Mucosa of gallbladder (tissue), 1 donor: ENCODE results near the gene CNKSR3. TPM values are rescaled to one million over a fixed set of nuclear protein-coding genes. Genes with fewer than 3 reads are reported as not detected.
"Not testable (repeated sequence)": the region's sequence is repeated elsewhere in the genome, so short reads cannot be mapped to it uniquely, and the experiment has no call there.

Experiments
- DNase-seq: peaks from one replicate; pipeline ENCODE4 v3.0.0-alpha.2; 2020; ENCODE audit warnings: low spot score
- total RNA-seq: library from RNA; stranded (reverse); gene quantifications from one replicate; pipeline ENCODE4 v1.2.1, GENCODE V29; 2021
- donor health status: DM: no; HTN: no; CAD: no.

CNKSR3 gene
- total RNA-seq, 1 donor from 2014 or later = 39.0 TPM

GRCh38 chr6:154528310-154528915, 17.9 kb upstream of the CNKSR3 start:
- no peak for DNase-seq

- DNase-seq = no peak
Observed at GRCh38 chr6:154526996-154527395, 16.5 kb upstream of the CNKSR3 start.

- no peak for DNase-seq
Observed at GRCh38 chr6:154522576-154522975, 12.1 kb upstream of the CNKSR3 start.

- DNase-seq = no peak
Observed at GRCh38 chr6:154521412-154521811, 10.9 kb upstream of the CNKSR3 start.

- no peak for DNase-seq
Observed at GRCh38 chr6:154520280-154520679, 9.8 kb upstream of the CNKSR3 start.

GRCh38 chr6:154518396-154518795, 7.9 kb upstream of the CNKSR3 start:
- no peak for DNase-seq

GRCh38 chr6:154516276-154516675, 5.8 kb upstream of the CNKSR3 start:
- DNase-seq = no peak

- no peak for DNase-seq
Observed at GRCh38 chr6:154515826-154516225, 5.3 kb upstream of the CNKSR3 start.

GRCh38 chr6:154515076-154515475, 4.6 kb upstream of the CNKSR3 start:
- DNase-seq = not testable (repeated sequence)

- no peak for DNase-seq
Observed at GRCh38 chr6:154514481-154514880, 4.0 kb upstream of the CNKSR3 start.

- DNase-seq = no peak
Observed at GRCh38 chr6:154513601-154514320, 3.3 kb upstream of the CNKSR3 start.

- DNase-seq = no peak
Observed at GRCh38 chr6:154512201-154512600, 1.7 kb upstream of the CNKSR3 start.

GRCh38 chr6:154511791-154512190, 1.3 kb upstream of the CNKSR3 start:
- no peak for DNase-seq

- peak; percentile 15 for DNase-seq
Observed at GRCh38 chr6:154509421-154510143, 903 bp downstream of the CNKSR3 start.

GRCh38 chr6:154508573-154509375, 1.7 kb downstream of the CNKSR3 start:
- DNase-seq = peak; percentile 37

GRCh38 chr6:154506991-154507898, 3.2 kb downstream of the CNKSR3 start:
- no peak for DNase-seq

GRCh38 chr6:154506582-154506981, 3.9 kb downstream of the CNKSR3 start:
- no peak for DNase-seq

- DNase-seq = no peak
Observed at GRCh38 chr6:154506108-154506507, 4.4 kb downstream of the CNKSR3 start.

GRCh38 chr6:154504865-154505449, 5.5 kb downstream of the CNKSR3 start:
- DNase-seq = no peak

GRCh38 chr6:154504102-154504501, 6.4 kb downstream of the CNKSR3 start:
- no peak for DNase-seq

- DNase-seq = no peak
Observed at GRCh38 chr6:154503658-154504057, 6.8 kb downstream of the CNKSR3 start.
